SK-N-MC (cell line): ENCODE results near the gene CCNT2.

Source experiments
- DNase-seq: peaks from one replicate; pipeline ENCODE4 v3.0.0-alpha.2; 2011; ENCODE audit warnings: low read depth, low spot score
- H3K27ac ChIP-seq: fragments of 200-600 bp; sonication (generic); 2 replicates; pipeline ENCODE4 v1.5.1; 2016; ENCODE audit warnings: mixed run types
- H3K36me3 ChIP-seq: fragments of 200-600 bp; sonication (generic); 2 replicates; pipeline ENCODE4 v1.6.1; 2017; ENCODE audit warnings: antibody characterized with exemption, low read length, mixed read lengths; ENCODE audit not compliant: insufficient read depth
- H3K4me3 ChIP-seq: fragments of 200-600 bp; sonication (generic); 2 replicates; pipeline ENCODE4 v1.5.1; 2016
- H3K9ac ChIP-seq: fragments of 200-600 bp; sonication (generic); 2 replicates; pipeline ENCODE4 v1.8.0; 2017; ENCODE audit warnings: mixed run types, mixed read lengths; ENCODE audit not compliant: insufficient read length
- H3K9me3 ChIP-seq: fragments of 200-600 bp; sonication (generic); 2 replicates; pipeline ENCODE4 v1.6.1; 2017; ENCODE audit warnings: low read depth, mild to moderate bottlenecking, antibody characterized with exemption, low read length, moderate library complexity, mixed read lengths
- EZH2 ChIP-seq: fragments of 200-600 bp; sonication (generic); IDR thresholded peaks from one replicate; pipeline ENCODE4 v1.6.1; 2017; ENCODE audit warnings: antibody characterized with exemption
- FOXP2 ChIP-seq: optimal IDR thresholded peaks from 2 replicates; pipeline ENCODE3; 2011; ENCODE audit warnings: mild to moderate bottlenecking, moderate library complexity; ENCODE audit not compliant: insufficient read depth; ENCODE audit errors: extremely low read length, control extremely low read depth
- POLR2AphosphoS5 ChIP-seq: IDR thresholded peaks from 2 replicates; pipeline ENCODE4 v1.6.1; 2012; ENCODE audit warnings: mild to moderate bottlenecking, low read depth, low read length, borderline replicate concordance

The CCNT2 gene

GRCh38 chr2:135004005-135004746 lies 85.6 kb downstream of the CCNT2 start:
- Histone ChIP-seq H3K9ac (no peak overlapping the region), H3K4me3 (no peak overlapping the region), H3K9me3 (no peaks in the 10 kb centered on the region), H3K36me3 (no peaks in the 10 kb centered on the region), H3K27ac (no peak overlapping the region)
- DNase-seq: no peak
- TF ChIP-seq POLR2AphosphoS5: no peak
- TF ChIP-seq FOXP2: no peak
- no peak for TF ChIP-seq EZH2

DNA sequence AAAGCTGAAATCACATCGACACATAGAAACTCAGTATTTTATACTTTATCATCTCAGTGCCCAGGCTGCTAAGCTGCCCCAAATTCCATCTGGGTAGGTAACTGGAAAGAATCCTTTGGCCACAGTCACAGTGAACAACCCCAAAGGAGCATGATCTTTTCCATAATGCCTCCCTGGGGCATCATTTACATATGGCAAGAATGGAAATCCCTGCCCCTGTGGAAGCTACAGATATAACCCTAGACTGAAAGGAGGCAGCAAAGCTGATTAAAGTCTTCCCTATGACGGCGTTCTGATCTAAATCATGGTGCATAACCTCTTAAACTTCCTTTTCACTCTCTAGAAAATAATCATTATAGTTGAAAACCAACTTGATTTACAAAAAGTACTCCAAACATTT lies 87.1 kb downstream of the CCNT2 start:
- TF ChIP-seq POLR2AphosphoS5 (no peak), FOXP2 (no peak), EZH2 (no peak)
- H3K4me3 ChIP-seq: no peak overlapping the region
- no peak overlapping the region for H3K9ac ChIP-seq
- H3K9me3 ChIP-seq: no peaks in the 10 kb centered on the region
- H3K27ac ChIP-seq: no peak overlapping the region
- DNase-seq: no peak
- H3K36me3 ChIP-seq: no peaks in the 10 kb centered on the region
